MM.1S (cell line): ENCODE data around the gene DGCR6L.
A peak's percentile ranks its signal among the peaks of the same experiment; 100 is the strongest.
"Not testable (repeated sequence)": the region's sequence is repeated elsewhere in the genome, so short reads cannot be mapped to it uniquely, and the experiment has no call there.

Experiments
- DNase-seq: peaks from one replicate; pipeline ENCODE4 v3.0.0-alpha.2; 2015
- H2AFZ ChIP-seq: fragments of 300-600 bp; sonication (generic); 2 replicates; pipeline ENCODE4 v1.6.0; 2016; ENCODE audit warnings: antibody characterized with exemption, low read length
- H3F3A ChIP-seq: fragments of 300-600 bp; sonication (generic); 2 replicates; pipeline ENCODE4 v1.6.1; 2016; ENCODE audit warnings: mild to moderate bottlenecking, antibody characterized with exemption, low read length, moderate library complexity, mixed read lengths; ENCODE audit not compliant: insufficient read depth
- H3K27ac ChIP-seq: fragments of 300-600 bp; sonication (generic); 2 replicates; pipeline ENCODE4 v1.5.1; 2016; ENCODE audit warnings: mild to moderate bottlenecking, low read length
- H3K27me3 ChIP-seq: fragments of 300-600 bp; sonication (generic); replicated peaks from 2 replicates; pipeline ENCODE4 v1.6.0; 2016; ENCODE audit warnings: low read length; ENCODE audit not compliant: insufficient read depth
- H3K36me3 ChIP-seq: fragments of 300-600 bp; sonication (generic); replicated peaks from 2 replicates; pipeline ENCODE4 v1.6.1; 2016; ENCODE audit warnings: mild to moderate bottlenecking, low read length, mixed read lengths; ENCODE audit not compliant: insufficient read depth
- H3K4me1 ChIP-seq: fragments of 300-600 bp; sonication (generic); 2 replicates; pipeline ENCODE4 v1.6.1; 2016; ENCODE audit warnings: low read length, mixed read lengths
- H3K4me2 ChIP-seq: fragments of 300-600 bp; sonication (generic); 2 replicates; pipeline ENCODE4 v1.6.0; 2016; ENCODE audit warnings: low read depth, low read length
- H3K4me3 ChIP-seq: fragments of 300-600 bp; sonication (generic); 2 replicates; pipeline ENCODE4 v1.5.1; 2016; ENCODE audit warnings: low read length, mixed read lengths
- H3K79me2 ChIP-seq: fragments of 300-600 bp; sonication (generic); 2 replicates; pipeline ENCODE4 v1.6.1; 2016; ENCODE audit warnings: mixed run types, low read length, mixed read lengths
- H3K9ac ChIP-seq: fragments of 300-600 bp; sonication (generic); 2 replicates; pipeline ENCODE4 v1.6.1; 2016; ENCODE audit warnings: low read length, mixed read lengths
- H3K9me2 ChIP-seq: fragments of 300-600 bp; sonication (generic); replicated peaks from 2 replicates; pipeline ENCODE4 v1.6.1; 2016; ENCODE audit warnings: mild to moderate bottlenecking, low read length, mixed read lengths; ENCODE audit not compliant: insufficient read depth
- H3K9me3 ChIP-seq: fragments of 300-600 bp; sonication (generic); replicated peaks from 2 replicates; pipeline ENCODE4 v1.6.1; 2016; ENCODE audit warnings: mild to moderate bottlenecking, low read length, mixed read lengths; ENCODE audit not compliant: insufficient read depth
- H4K20me1 ChIP-seq: fragments of 300-600 bp; sonication (generic); 2 replicates; pipeline ENCODE4 v1.6.1; 2016; ENCODE audit warnings: mild to moderate bottlenecking, low read length, moderate library complexity, mixed read lengths; ENCODE audit not compliant: insufficient read depth
- CTCF ChIP-seq: fragments of 300-600 bp; sonication (generic); IDR thresholded peaks from 2 replicates; pipeline ENCODE4 v1.5.1; 2016; ENCODE audit warnings: antibody characterized with exemption, low read length, mixed read lengths
- EZH2 ChIP-seq: fragments of 300-600 bp; sonication (generic); optimal IDR thresholded peaks from 2 replicates; pipeline ENCODE3; 2017; ENCODE audit warnings: low read depth, mild to moderate bottlenecking, antibody characterized with exemption, low read length, mixed read lengths
- EZH2phosphoT487 ChIP-seq: fragments of 300-600 bp; sonication (generic); IDR thresholded peaks from 2 replicates; pipeline ENCODE4 v1.6.1; 2018; ENCODE audit warnings: antibody characterized with exemption, low read length

Gene DGCR6L

GRCh38 chr22:20285473-20286311 is 34.2 kb downstream of the DGCR6L start:
- H3K79me2 ChIP-seq, H3K9me3 ChIP-seq, H3K27ac ChIP-seq, H3K4me1 ChIP-seq, H2AFZ ChIP-seq, H3K36me3 ChIP-seq, H3K4me2 ChIP-seq, H3F3A ChIP-seq, H3K9ac ChIP-seq, H3K4me3 ChIP-seq, H4K20me1 ChIP-seq, H3K9me2 ChIP-seq: not testable (repeated sequence)
- peaks cover 48% of the 10 kb centered on the region for H3K27me3 ChIP-seq
- peak; percentile 66 for TF ChIP-seq CTCF
- DNase-seq: peak; percentile 46

- H3K9me3 ChIP-seq: no peaks in the 10 kb centered on the region
- no peak overlapping the region for H3K27ac ChIP-seq
- H2AFZ ChIP-seq: no peak overlapping the region
- no peak overlapping the region for H3K4me2 ChIP-seq
- H3F3A ChIP-seq: no peaks in the 10 kb centered on the region
- no peak for DNase-seq
- no peak overlapping the region for H3K9ac ChIP-seq
- no peaks in the 10 kb centered on the region for H3K4me1 ChIP-seq
- H3K79me2 ChIP-seq: no peaks in the 10 kb centered on the region
- H3K27me3 ChIP-seq: peaks cover 44% of the 10 kb centered on the region
- no peaks in the 10 kb centered on the region for H3K9me2 ChIP-seq
- TF ChIP-seq EZH2: no peak
- TF ChIP-seq CTCF: no peak
- no peak for TF ChIP-seq EZH2phosphoT487
- H3K36me3 ChIP-seq: no peaks in the 10 kb centered on the region
- H3K4me3 ChIP-seq: no peak overlapping the region
- H4K20me1 ChIP-seq: no peaks in the 10 kb centered on the region
Observed at GRCh38 chr22:20284471-20285086, 35.3 kb downstream of the DGCR6L start.

- no peaks in the 10 kb centered on the region for H3K4me1 ChIP-seq
- no peaks in the 10 kb centered on the region for H3K79me2 ChIP-seq
- H4K20me1 ChIP-seq: no peaks in the 10 kb centered on the region
- H3K36me3 ChIP-seq: no peaks in the 10 kb centered on the region
- H3K9ac ChIP-seq: no peak overlapping the region
- no peak for TF ChIP-seq EZH2
- no peak for TF ChIP-seq EZH2phosphoT487
- TF ChIP-seq CTCF: no peak
- H3K27me3 ChIP-seq: peaks cover 44% of the 10 kb centered on the region
- no peaks in the 10 kb centered on the region for H3K9me2 ChIP-seq
- no peaks in the 10 kb centered on the region for H3F3A ChIP-seq
- H3K27ac ChIP-seq: no peak overlapping the region
- H3K4me2 ChIP-seq: no peak overlapping the region
- DNase-seq: no peak
- H3K4me3 ChIP-seq: no peak overlapping the region
- H3K9me3 ChIP-seq: no peaks in the 10 kb centered on the region
- no peak overlapping the region for H2AFZ ChIP-seq
Observed at GRCh38 chr22:20283674-20284066, 36.2 kb downstream of the DGCR6L start.
